PFSK-1 (cell line): ENCODE results near the gene ELK3.

Source experiments
- FOXP2 ChIP-seq: optimal IDR thresholded peaks from 2 replicates; pipeline ENCODE3; 2011; ENCODE audit warnings: borderline replicate concordance, control low read depth, inconsistent platforms; ENCODE audit not compliant: insufficient read depth; ENCODE audit errors: extremely low read length, extremely low read depth
- POLR2AphosphoS5 ChIP-seq: IDR thresholded peaks from 2 replicates; pipeline ENCODE4 v1.6.1; 2012; ENCODE audit warnings: low read depth, mild to moderate bottlenecking, control low read depth, low read length, moderate library complexity
- REST ChIP-seq, 2 experiments: IDR thresholded peaks; 2 replicates each; pipeline versions ENCODE4 v1.6.1 to v1.8.0; 2011 to 2012; ENCODE audit warnings: low read depth in 2 of 2, low read length in 2 of 2, control low read depth in 1 of 2, inconsistent platforms in 1 of 2, mild to moderate bottlenecking in 1 of 2, moderate library complexity in 1 of 2; ENCODE audit not compliant: insufficient read depth in 1 of 2
- SIN3A ChIP-seq: IDR thresholded peaks from 2 replicates; pipeline ENCODE4 v1.6.1; 2012; ENCODE audit warnings: mild to moderate bottlenecking, low read length, moderate library complexity, borderline replicate concordance; ENCODE audit not compliant: insufficient read depth
- TAF1 ChIP-seq: IDR thresholded peaks from 2 replicates; pipeline ENCODE4 v1.6.1; 2012; ENCODE audit warnings: low read length, control low read depth, borderline replicate concordance; ENCODE audit not compliant: insufficient read depth

ELK3 gene

GRCh38 chr12:96242597-96242996 lies 48.4 kb downstream of the ELK3 start:
- TF ChIP-seq POLR2AphosphoS5: no peak
- TF ChIP-seq TAF1: no peak
- TF ChIP-seq SIN3A: no peak
- no peak for TF ChIP-seq REST (IDR thresholded peaks at IDR 0.05; ENCODE audit: insufficient read depth in 1 of 2, low read depth in 2 of 2, low read length in 2 of 2)
- TF ChIP-seq FOXP2: no peak

- TF ChIP-seq TAF1 (no peak), SIN3A (no peak), FOXP2 (no peak)
Observed at GRCh38 chr12:96244826-96245225, 50.7 kb downstream of the ELK3 start.

GRCh38 chr12:96246926-96247505 lies 52.8 kb downstream of the ELK3 start:
- TF ChIP-seq FOXP2 (no peak), TAF1 (no peak), REST (IDR thresholded peaks at IDR 0.05; ENCODE audit: insufficient read depth in 1 of 2, low read depth in 2 of 2, low read length in 2 of 2) (no peak), SIN3A (no peak), POLR2AphosphoS5 (no peak)

GRCh38 chr12:96247563-96247962 lies 53.4 kb downstream of the ELK3 start:
- TF ChIP-seq REST (IDR thresholded peaks at IDR 0.05; ENCODE audit: insufficient read depth in 1 of 2, low read depth in 2 of 2, low read length in 2 of 2): no peak

- TF ChIP-seq POLR2AphosphoS5 (no peak), REST (IDR thresholded peaks at IDR 0.05; ENCODE audit: insufficient read depth in 1 of 2, low read depth in 2 of 2, low read length in 2 of 2) (no peak), FOXP2 (no peak), TAF1 (no peak), SIN3A (no peak)
Observed at GRCh38 chr12:96248136-96248931, 54.2 kb downstream of the ELK3 start.
